ENCODE results near the gene LRRC72.
"Not testable (repeated sequence)": the region's sequence is repeated elsewhere in the genome, so short reads cannot be mapped to it uniquely, and the experiment has no call there.

LRRC72 gene

GRCh38 chr7:16526742-16527540 is at the start of gene LRRC72:
LRRC72 (plus strand) TSS chr7:16526825; CDS start chr7:16526953, 128 bp downstream.
- intact Hi-C loops (cut with DNase I) = no loop called here
- peak in 2 of 10 donors; percentile 62 to 69 for DNase-seq

GRCh38 chr7:16479161-16479560 is 47.5 kb upstream of the LRRC72 start:
- no peak for DNase-seq
- intact Hi-C loops (cut with DNase I) = no loop called here

GRCh38 chr7:16479591-16479990 is 47.0 kb upstream of the LRRC72 start:
- no peak for DNase-seq
- intact Hi-C loops (cut with DNase I) = no loop called here

GRCh38 chr7:16484453-16485158 is 42.0 kb upstream of the LRRC72 start:
- no peak for DNase-seq
- intact Hi-C loops (cut with DNase I) = no loop called here

DNA sequence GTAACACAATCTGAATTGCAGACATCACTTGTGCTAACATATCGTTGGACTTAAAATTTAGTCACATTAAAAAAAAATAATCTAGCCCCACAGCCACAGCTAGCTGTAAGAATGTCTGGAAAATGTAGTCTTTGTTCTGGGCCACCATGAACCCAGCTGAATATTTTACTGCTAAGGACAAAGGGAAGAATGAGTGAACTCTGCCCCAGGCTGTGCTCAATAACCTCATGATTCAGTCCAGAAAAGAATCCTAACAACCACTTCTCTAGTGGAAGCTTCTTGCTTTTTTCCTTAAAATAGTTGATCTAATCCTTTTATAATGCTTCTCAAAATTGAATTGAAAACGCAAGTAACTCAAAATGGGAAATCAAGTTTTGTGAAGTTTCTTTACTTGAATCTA is 35.5 kb upstream of the LRRC72 start:
- intact Hi-C loops (cut with DNase I) = no loop called here
- DNase-seq = no peak

DNA sequence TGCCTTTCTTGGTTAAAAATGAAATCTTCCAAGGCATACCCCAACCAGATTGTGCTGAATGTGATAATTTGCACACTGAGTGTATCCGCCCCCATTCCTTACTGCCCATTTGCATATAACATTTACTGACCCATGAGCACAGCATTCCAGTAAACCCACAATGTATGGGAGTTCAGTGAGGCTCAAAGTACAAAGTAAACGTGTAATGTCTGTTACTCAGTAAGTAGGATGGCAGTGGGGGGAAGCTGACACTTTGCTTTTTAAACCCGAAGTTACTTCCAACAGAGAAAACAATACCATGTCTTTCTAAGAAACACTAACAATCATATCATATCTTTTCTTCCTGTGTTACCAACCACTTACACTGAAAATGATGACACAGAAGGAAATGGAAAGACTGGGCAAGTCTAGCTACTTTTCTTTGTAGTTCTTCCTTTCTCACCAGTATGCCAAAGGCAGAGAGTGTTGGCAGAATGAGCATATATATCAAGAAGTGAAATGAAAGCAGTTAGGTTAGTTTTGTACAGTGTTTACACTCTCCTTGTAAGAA is 34.0 kb upstream of the LRRC72 start:
- intact Hi-C loops (cut with DNase I) = no loop called here
- DNase-seq = no peak

DNA sequence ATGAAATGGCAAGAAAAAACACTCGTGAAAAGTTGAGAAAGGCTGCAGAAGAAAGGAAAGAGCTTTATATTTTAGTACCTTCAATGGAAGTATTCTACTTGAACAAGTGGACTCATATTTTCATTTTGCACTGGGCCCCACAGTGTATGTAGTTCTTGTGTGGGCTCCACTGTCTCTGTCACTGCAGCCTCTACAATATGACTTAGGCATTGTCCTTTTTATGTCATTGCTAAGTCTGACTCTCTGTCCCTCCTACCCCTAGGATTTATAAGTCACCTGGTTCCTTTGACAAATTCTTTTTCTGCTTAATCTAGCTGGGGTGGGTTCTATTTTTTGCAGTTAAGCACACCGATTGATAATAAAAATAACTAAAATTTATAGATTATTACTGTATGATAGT is 33.4 kb upstream of the LRRC72 start:
- intact Hi-C loops (cut with DNase I) = no loop called here
- DNase-seq = no peak

DNA sequence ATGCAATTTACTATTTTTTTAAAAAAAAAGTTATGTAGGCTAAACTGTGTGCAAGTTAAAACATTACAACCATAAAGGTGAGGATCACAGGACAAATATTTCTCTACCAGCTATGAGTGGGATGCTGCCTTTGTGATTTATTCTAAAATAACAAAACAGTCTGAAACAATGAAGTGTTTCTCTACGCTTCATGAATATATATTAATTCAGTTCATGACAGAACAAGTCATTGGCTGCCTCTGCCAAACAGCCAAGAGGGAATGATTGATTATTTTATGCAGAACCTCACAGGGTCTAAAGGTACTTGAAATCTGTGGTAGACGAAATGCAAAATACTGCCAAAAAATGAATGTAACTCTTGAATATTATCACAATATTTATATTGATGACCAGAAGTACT is 32.1 kb upstream of the LRRC72 start:
- no peak for DNase-seq
- intact Hi-C loops (cut with DNase I) = no loop called here

GRCh38 chr7:16494955-16495719 is 31.5 kb upstream of the LRRC72 start:
- no peak for DNase-seq
- intact Hi-C loops (cut with DNase I) = no loop called here

DNA sequence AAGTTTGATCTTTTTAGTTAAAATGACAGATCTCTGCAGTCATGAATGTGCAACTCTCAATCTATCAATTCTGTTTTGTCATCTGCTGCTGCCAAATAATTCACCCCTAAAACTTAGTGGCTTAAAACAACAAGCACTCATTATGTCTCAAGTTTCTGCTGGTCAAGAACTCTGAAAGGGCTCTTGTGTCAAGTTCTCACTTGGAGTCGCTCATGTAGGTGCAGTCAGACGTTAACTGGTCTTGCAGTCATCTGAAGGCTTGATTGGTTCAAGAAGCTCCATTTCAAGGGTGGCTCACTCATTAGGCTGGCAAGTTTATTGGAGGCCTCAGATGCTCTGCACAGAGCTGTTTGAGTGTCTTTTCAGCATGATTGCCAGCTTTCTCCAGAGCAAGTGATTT is 28.5 kb upstream of the LRRC72 start:
- no peak for DNase-seq
- intact Hi-C loops (cut with DNase I) = no loop called here

DNA sequence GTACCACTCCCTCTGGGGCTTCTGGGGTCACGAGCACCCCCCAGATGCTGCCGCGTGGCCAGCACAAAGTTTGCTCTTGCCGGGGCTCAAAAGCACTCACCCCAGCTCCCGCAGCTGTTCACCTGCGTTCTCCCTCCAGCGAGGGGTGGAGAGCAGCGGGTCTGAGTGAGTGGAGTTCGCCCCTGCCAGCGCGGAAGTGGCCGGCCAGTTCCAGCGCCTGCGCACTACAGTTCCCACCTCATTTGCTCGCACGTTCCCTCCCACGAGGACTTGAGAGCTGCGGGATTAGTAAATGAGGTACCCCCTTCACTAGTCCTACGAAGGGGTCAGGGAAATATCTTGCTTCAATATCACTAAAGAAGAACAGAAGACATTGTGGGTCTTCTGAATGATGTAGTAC is 24.3 kb upstream of the LRRC72 start:
- intact Hi-C loops (cut with DNase I) = no loop called here
- DNase-seq = peak in 1 of 10 donors; percentile 64

- no peak for DNase-seq
- intact Hi-C loops (cut with DNase I) = no loop called here
Observed at GRCh38 chr7:16504019-16504418, 22.6 kb upstream of the LRRC72 start.

DNA sequence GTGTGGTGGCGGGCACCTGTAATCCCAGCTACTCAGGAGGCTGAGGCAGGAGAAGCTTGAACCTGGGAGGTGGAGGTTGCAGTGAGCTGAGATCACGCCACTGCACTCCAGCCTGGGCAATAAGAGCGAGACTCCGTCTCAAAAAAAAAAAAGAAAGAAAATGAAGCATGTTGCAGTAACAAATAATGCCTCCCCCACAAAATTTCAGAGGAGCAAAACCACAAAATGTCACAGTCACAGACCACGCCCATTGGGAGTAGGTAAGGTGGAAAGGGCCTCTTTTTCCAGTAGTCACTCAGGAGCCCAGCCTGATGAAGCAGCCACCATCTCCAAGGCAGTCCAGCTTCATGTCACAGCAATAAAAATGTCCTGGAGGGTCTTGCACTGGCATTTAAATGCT is 20.2 kb upstream of the LRRC72 start:
- intact Hi-C loops (cut with DNase I); DNase-seq: not testable (repeated sequence)

GRCh38 chr7:16509829-16510228 is 16.8 kb upstream of the LRRC72 start:
- intact Hi-C loops (cut with DNase I) = no loop called here
- DNase-seq = no peak

DNA sequence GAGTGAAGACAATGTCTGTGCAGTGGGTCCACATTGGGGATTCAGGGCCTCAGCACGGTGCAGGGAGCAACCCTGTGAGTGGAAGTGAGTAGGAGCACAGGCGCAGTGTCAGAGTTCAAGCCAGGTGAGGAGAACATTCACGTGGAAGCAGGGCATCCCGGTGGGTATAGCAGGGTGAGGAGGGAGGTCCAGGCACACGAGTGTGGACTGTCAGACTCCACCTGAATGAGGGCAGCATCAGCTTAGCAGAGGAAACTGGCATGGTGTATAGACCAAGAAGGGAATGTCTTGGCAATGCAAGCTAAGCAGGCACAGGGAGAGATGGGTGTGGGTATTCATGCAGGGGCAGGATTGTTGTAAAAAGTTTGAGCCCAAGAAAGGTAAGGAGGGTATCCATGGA is 15.3 kb upstream of the LRRC72 start:
- no peak for DNase-seq
- intact Hi-C loops (cut with DNase I) = no loop called here

DNA sequence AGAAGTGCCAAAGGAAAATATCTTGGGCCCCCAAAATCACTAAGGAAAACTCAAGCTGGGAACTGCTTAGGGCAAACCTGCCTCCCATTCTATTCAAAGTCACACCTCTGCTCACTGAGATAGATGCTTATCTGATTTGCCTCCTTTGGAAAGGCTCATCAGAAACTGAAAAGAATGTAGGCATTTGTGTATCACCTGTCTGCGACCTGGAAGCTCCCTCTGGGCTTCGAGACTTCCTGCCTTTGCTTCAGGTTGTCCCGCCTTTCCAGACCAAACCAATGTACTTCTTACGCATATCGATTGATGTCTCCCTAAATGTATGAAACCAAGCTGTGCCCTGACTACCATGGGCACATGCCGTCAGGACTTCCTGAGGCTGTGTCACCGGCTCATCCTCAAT is 14.5 kb upstream of the LRRC72 start:
- intact Hi-C loops (cut with DNase I) = no loop called here
- DNase-seq = no peak

GRCh38 chr7:16514271-16514670 is 12.4 kb upstream of the LRRC72 start:
- no peak for DNase-seq
- intact Hi-C loops (cut with DNase I) = no loop called here

GRCh38 chr7:16514729-16515128 is 11.9 kb upstream of the LRRC72 start:
- no peak for DNase-seq
- intact Hi-C loops (cut with DNase I) = no loop called here

DNA sequence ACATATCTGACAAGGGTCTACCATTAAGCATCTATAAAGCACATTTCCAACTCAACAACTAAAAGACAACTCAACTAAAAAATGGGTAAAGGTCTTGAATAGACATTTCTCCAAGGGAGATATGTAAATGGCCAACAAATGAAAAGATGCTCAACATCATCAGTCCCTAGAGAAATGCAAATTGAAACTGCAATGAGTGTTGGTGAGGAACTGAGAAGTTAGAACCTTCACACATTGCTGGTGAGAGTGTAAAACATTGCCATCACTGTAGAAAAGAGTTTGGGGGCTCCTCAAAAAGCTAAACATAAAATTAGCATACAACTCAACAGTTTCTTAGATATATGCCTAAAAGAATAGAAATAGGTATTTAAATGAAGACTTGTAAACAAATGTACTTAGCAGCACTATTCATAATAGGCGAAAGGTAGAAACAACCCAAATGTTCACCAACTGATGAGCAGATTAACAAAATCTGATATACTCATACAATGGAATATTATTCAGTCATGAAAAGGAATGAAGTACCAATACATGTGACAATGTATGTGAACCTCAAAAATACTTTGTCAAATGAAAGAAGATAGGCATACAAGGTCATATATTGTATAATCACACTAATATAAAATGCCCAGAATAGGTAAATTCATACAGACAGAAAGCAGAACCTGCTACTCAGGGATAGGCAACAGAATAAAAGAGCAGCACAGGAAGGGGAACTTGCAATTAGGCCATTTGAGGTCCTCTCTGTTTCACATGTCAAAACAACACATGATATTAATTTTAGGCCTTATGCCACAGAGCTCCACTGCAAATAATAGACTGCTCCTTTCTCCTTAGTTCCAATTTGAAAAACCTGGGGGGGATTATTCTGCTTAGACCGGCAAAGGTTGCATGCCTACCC is 10.6 kb upstream of the LRRC72 start:
- intact Hi-C loops (cut with DNase I) = no loop called here
- DNase-seq = no peak

DNA sequence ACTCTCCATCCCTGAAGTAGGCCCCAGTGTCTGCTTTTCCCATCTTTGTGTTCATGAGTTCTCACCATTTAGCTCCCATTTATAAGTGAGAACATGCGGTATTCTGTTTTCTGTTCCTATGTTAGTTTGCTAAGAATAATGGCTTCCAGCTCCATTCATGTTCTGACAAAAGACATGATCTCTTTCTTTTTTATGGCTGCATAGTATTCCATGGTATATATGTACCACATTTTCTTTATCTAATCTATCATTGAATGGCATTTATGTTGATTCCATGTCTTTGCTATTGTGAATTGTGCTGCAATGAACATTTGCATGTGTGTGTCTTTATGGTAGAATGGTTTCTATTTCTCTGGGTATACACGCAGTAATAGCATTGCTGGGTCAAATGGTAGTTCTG is 6.6 kb upstream of the LRRC72 start:
- DNase-seq; intact Hi-C loops (cut with DNase I): not testable (repeated sequence)

Data from posterior cingulate gyrus (tissue), 11 donors.